Testis (tissue), 3 donors: ENCODE data around the gene ADK. TPM values are rescaled to one million over a fixed set of nuclear protein-coding genes. Genes with fewer than 3 reads are reported as not detected.
A peak's percentile ranks its signal among the peaks of the same experiment; 100 is the strongest.
"Not testable (repeated sequence)": the region's sequence is repeated elsewhere in the genome, so short reads cannot be mapped to it uniquely, and the experiment has no call there.

Experiments used
- DNase-seq: peaks from one replicate; pipeline ENCODE4 v3.0.0-alpha.2; 2019
- H3K27ac ChIP-seq, 2 donors: fragments of 200-600 bp; sonication (generic); one replicate each; pipeline ENCODE4 v1.5.1; 2019
- H3K27me3 ChIP-seq: fragments of 200-600 bp; sonication (generic); one replicate; pipeline ENCODE4 v1.5.1; 2019
- H3K36me3 ChIP-seq: fragments of 200-600 bp; sonication (generic); one replicate; pipeline ENCODE4 v1.5.1; 2017; ENCODE audit warnings: low read depth; ENCODE audit errors: missing control alignments
- H3K4me1 ChIP-seq: fragments of 200-600 bp; sonication (generic); one replicate; pipeline ENCODE4 v1.5.1; 2019
- H3K4me3 ChIP-seq, 2 donors: fragments of 200-600 bp; sonication (generic); one replicate each; pipeline ENCODE4 v1.5.1; 2017 to 2019
- H3K9me3 ChIP-seq: fragments of 200-600 bp; sonication (generic); one replicate; pipeline ENCODE4 v1.5.1; 2017
- CTCF ChIP-seq, 3 experiments: fragments of 450-650 bp in 2 of 3; fragments of 200-600 bp in 1 of 3; sonication (generic) in 1 of 3; IDR thresholded peaks; one replicate each; pipeline ENCODE4 v1.5.1; 2016 to 2019; ENCODE audit warnings: antibody characterized with exemption in 3 of 3, mild to moderate bottlenecking in 2 of 3, moderate library complexity in 1 of 3
- POLR2A ChIP-seq: fragments of 450-650 bp; IDR thresholded peaks from one replicate; pipeline ENCODE4 v1.6.1; 2017; ENCODE audit warnings: antibody characterized with exemption, mild to moderate bottlenecking, moderate library complexity
- WGBS, 2 donors: methylation state at CpG; one replicate each; pipeline ENCODE4 v1.1.5; 2018; 5-methylcytosine and 5-hydroxymethylcytosine counted together
- intact Hi-C: fragments of 100-400 bp; cut with DNase I; formaldehyde crosslinking; loops from one replicate; pipeline ENCODE4 v1.15.1; 2023; ENCODE audit warnings: low total_unique reads
- polyA plus RNA-seq: library from polyadenylated mRNA; stranded (reverse); fragments of 350-450 nt; fragmentation: Illumina TruSeq; extraction: RNeasy Lipid Tissue Mini Kit (QIAGEN cat#74804); gene quantifications from one replicate; pipeline ENCODE4 v1.2.3, GENCODE V29; 2014; ENCODE audit warnings: low read depth, low replicate concordance; ENCODE audit not compliant: insufficient read depth
- total RNA-seq, 2 donors: library from RNA; depleted of rRNA; stranded (reverse); fragments of >200 nt; gene quantifications; one replicate each; pipeline ENCODE4 v1.2.3, GENCODE V29; 2016

Gene ADK
- total and polyA plus RNA-seq, 3 donors from 2014 or later: 23.3 to 61.8 (median 55.3) TPM

GRCh38 chr10:74139981-74140380 lies 11.0 kb upstream of the ADK start:
- 94 to 96% methylated on average over 9 to 18 of the region's 18 CpGs for WGBS, 2 donors
- peaks cover 3% of the 10 kb centered on the region for H3K4me1 ChIP-seq
- intact Hi-C loops: no loop called here
- H3K9me3 ChIP-seq: no peaks in the 10 kb centered on the region
- H3K36me3 ChIP-seq: no peaks in the 10 kb centered on the region
- no peak overlapping the region for H3K4me3 ChIP-seq
- H3K27me3 ChIP-seq: no peaks in the 10 kb centered on the region
- TF ChIP-seq CTCF (IDR thresholded peaks at IDR 0.05): no peak
- DNase-seq: no peak
- no peak overlapping the region for H3K27ac ChIP-seq

GRCh38 chr10:74140553-74140952 lies 10.5 kb upstream of the ADK start:
- Histone ChIP-seq H3K27ac (no peak overlapping the region), H3K36me3 (no peaks in the 10 kb centered on the region), H3K4me3 (no peak overlapping the region), H3K4me1 (peaks cover 3% of the 10 kb centered on the region), H3K9me3 (no peaks in the 10 kb centered on the region), H3K27me3 (no peaks in the 10 kb centered on the region)
- DNase-seq: no peak
- intact Hi-C loops: no loop called here
- no peak for TF ChIP-seq CTCF (IDR thresholded peaks at IDR 0.05)
- no peak for TF ChIP-seq POLR2A
- 81 to 89% methylated on average over 2 of the region's 2 CpGs for WGBS, 2 donors

- Histone ChIP-seq H3K4me3 (no peak overlapping the region), H3K27me3 (no peaks in the 10 kb centered on the region), H3K27ac (no peak overlapping the region), H3K36me3 (no peaks in the 10 kb centered on the region), H3K4me1 (peaks cover 12% of the 10 kb centered on the region), H3K9me3 (no peaks in the 10 kb centered on the region)
- TF ChIP-seq CTCF (IDR thresholded peaks at IDR 0.05) (no peak), POLR2A (no peak)
- intact Hi-C loops: no loop called here
- DNase-seq: no peak
- 29 to 45% methylated on average over 2 of the region's 2 CpGs for WGBS, 2 donors
These were observed 5.9 kb upstream of the ADK start for GRCh38 chr10:74145133-74145532.

- H3K36me3 ChIP-seq, H3K27ac ChIP-seq, H3K4me3 ChIP-seq, H3K27me3 ChIP-seq, intact Hi-C loops, H3K9me3 ChIP-seq, DNase-seq: not testable (repeated sequence)
- 95 to 96% methylated on average over 9 to 10 of the region's 10 CpGs for WGBS, 2 donors
- H3K4me1 ChIP-seq: peaks cover 14% of the 10 kb centered on the region
These were observed 4.0 kb upstream of the ADK start for GRCh38 chr10:74146980-74147379.

GRCh38 chr10:74150204-74150989 lies 624 bp upstream of the ADK start, which contains the start of gene AP3M1:
Gene AP3M1, minus strand, starts transcription at chr10:74150828. Its CDS starts 12,449 bp downstream, at chr10:74138379.
- Histone ChIP-seq H3K27me3 (no peaks in the 10 kb centered on the region), H3K4me3 (peak within 1 kb of the TSS; percentile 72 to 79), H3K36me3 (no peaks in the 10 kb centered on the region), H3K9me3 (no peaks in the 10 kb centered on the region), H3K4me1 (peaks cover 23% of the 10 kb centered on the region), H3K27ac (peak within 1 kb of the TSS; percentile 71 to 94)
- peak; percentile 92 for DNase-seq
- TF ChIP-seq CTCF (IDR thresholded peaks at IDR 0.05) (no peak), POLR2A (no peak)
- intact Hi-C loops: no loop called here
- WGBS, 2 donors: 0 to 1% methylated on average over 20 to 30 of the region's 32 CpGs
